GM12878 (cell line): ENCODE measurements around the gene HSD3B1. TPM values are rescaled to one million over a fixed set of nuclear protein-coding genes. Genes with fewer than 3 reads are reported as not detected.

Experiments
- ATAC-seq: fragments of 200-7000 bp; cut with Tn5 transposase; 3 replicates; pipeline ENCODE4 v1.9.1; 2020; ENCODE audit warnings: mild to moderate bottlenecking, moderate library complexity
- BruUV-seq: library from RNA; stranded (reverse); fragments of 400-500 nt; replicated peaks from 2 replicates; lab custom pipeline; 2021; lab: Mats Ljungman, UMichigan
- CTCF ChIA-PET: fragments of 300-600 bp; sonication (Branson Sonifier 250); formaldehyde crosslinking; extraction: SDS; loops from one replicate; lab custom pipeline; 2021; ENCODE audit warnings: inconsistent platforms; lab: Yijun Ruan, JAX
- POLR2A ChIA-PET: fragments of 350-600 bp; formaldehyde crosslinking; extraction: SDS; loops from one replicate; lab custom pipeline; 2021; ENCODE audit warnings: inconsistent platforms; lab: Charles Lee
- RAD21 ChIA-PET: fragments of 300-600 bp; sonication (Branson Sonifier 250); formaldehyde crosslinking; loops from one replicate; lab custom pipeline; 2023; ENCODE audit warnings: antibody characterized with exemption; ENCODE audit not compliant: unreplicated experiment; lab: Charles Lee
- SMC1A ChIA-PET: fragments of 300-600 bp; sonication (Branson Sonifier 250); formaldehyde crosslinking; loops from one replicate; lab custom pipeline; 2023; ENCODE audit not compliant: unreplicated experiment, uncharacterized antibody; lab: Charles Lee
- DNase-seq: peaks from one replicate; pipeline ENCODE4 v3.0.0-alpha.2; 2011; ENCODE audit warnings: low read depth, low spot score
- FAIRE-seq: peaks from 3 replicates; lab custom pipeline; 2011; peaks lifted over from hg19 to GRCh38; lab: Jason Lieb, UNC
- H2AFZ ChIP-seq: 2 replicates; pipeline ENCODE4 v1.6.0; 2011; ENCODE audit warnings: low read depth, low read length, control low read depth; ENCODE audit not compliant: control insufficient read depth
- H3K27ac ChIP-seq: 2 replicates; pipeline ENCODE4 v1.5.1; 2011; ENCODE audit warnings: control low read depth; ENCODE audit not compliant: control insufficient read depth, insufficient read depth
- H3K27me3 ChIP-seq, 2 experiments: replicated peaks in 1 of 2; 2 replicates each; pipeline versions ENCODE4 v1.6.0 to v1.6.1; 2011; ENCODE audit warnings: low read length in 1 of 2; ENCODE audit not compliant: control insufficient read depth in 2 of 2, insufficient read depth in 2 of 2
- H3K36me3 ChIP-seq, 2 experiments: 2 replicates each; pipeline ENCODE4 v1.5.1; 2011; ENCODE audit warnings: low read length in 1 of 2; ENCODE audit not compliant: control insufficient read depth in 2 of 2, insufficient read depth in 2 of 2
- H3K4me1 ChIP-seq: 2 replicates; pipeline ENCODE4 v1.6.1; 2011; ENCODE audit warnings: mild to moderate bottlenecking, low read length, moderate library complexity, mixed read lengths; ENCODE audit not compliant: control insufficient read depth, insufficient read depth
- H3K4me2 ChIP-seq: 2 replicates; pipeline ENCODE4 v1.6.0; 2011; ENCODE audit warnings: control low read depth; ENCODE audit not compliant: control insufficient read depth, insufficient read depth
- H3K4me3 ChIP-seq: fragments of 200-600 bp; sonication (generic); 2 replicates; pipeline ENCODE4 v1.5.1; 2016
- H3K79me2 ChIP-seq: 2 replicates; pipeline ENCODE4 v1.6.0; 2011; ENCODE audit warnings: low read length; ENCODE audit not compliant: control insufficient read depth, insufficient read depth
- H3K9ac ChIP-seq: 2 replicates; pipeline ENCODE4 v1.8.0; 2011; ENCODE audit warnings: low read length, control low read depth, mixed read lengths; ENCODE audit not compliant: control insufficient read depth, insufficient read depth
- H3K9me3 ChIP-seq: replicated peaks from 3 replicates; pipeline ENCODE4 v1.5.1; 2011; ENCODE audit warnings: mild to moderate bottlenecking, low read length; ENCODE audit not compliant: control insufficient read depth, insufficient read depth
- H4K20me1 ChIP-seq: 2 replicates; pipeline ENCODE4 v1.6.0; 2011; ENCODE audit not compliant: control insufficient read depth, insufficient read depth
- CEBPB ChIP-seq, 2 experiments: fragments of 150-350 bp in 1 of 2; IDR thresholded peaks; 2 replicates each; pipeline ENCODE4 v1.6.1; 2012 to 2014; ENCODE audit warnings: low read depth in 2 of 2, low read length in 2 of 2, borderline replicate concordance in 1 of 2, inconsistent platforms in 1 of 2
- CTCF ChIP-seq, 3 experiments: IDR thresholded peaks in 2 of 3; conservative IDR thresholded peaks in 1 of 3; 2 replicates each; pipeline ENCODE4 v1.5.1; 2011; ENCODE audit warnings: low read depth in 3 of 3, low read length in 3 of 3, mild to moderate bottlenecking in 3 of 3, control low read depth in 2 of 3, moderate library complexity in 2 of 3, inconsistent platforms in 1 of 3, mixed read lengths in 1 of 3; ENCODE audit not compliant: control insufficient read depth in 2 of 3, insufficient read depth in 1 of 3; ENCODE audit errors: extremely low read depth in 1 of 3
- ETV6 ChIP-seq, 2 experiments: fragments of 450-650 bp in 1 of 2; IDR thresholded peaks in 1 of 2; conservative IDR thresholded peaks in 1 of 2; 2 replicates each; pipeline ENCODE4 v1.6.1; 2014; ENCODE audit warnings: antibody characterized with exemption in 1 of 2, borderline replicate concordance in 1 of 2, low read depth in 1 of 2, mild to moderate bottlenecking in 1 of 2, moderate library complexity in 1 of 2
- FOXK2 ChIP-seq: fragments of 450-650 bp; IDR thresholded peaks from 2 replicates; pipeline ENCODE4 v1.6.1; 2017; ENCODE audit warnings: mild to moderate bottlenecking, moderate library complexity
- IRF5 ChIP-seq: fragments of 450-650 bp; IDR thresholded peaks from 2 replicates; pipeline ENCODE4 v1.6.1; 2017; ENCODE audit warnings: borderline replicate concordance
- KLF5 ChIP-seq: fragments of 450-650 bp; IDR thresholded peaks from 2 replicates; pipeline ENCODE4 v1.6.1; 2014; ENCODE audit warnings: mild to moderate bottlenecking; ENCODE audit not compliant: partially characterized antibody
- MYB ChIP-seq: fragments of 150-350 bp; IDR thresholded peaks from 2 replicates; pipeline ENCODE4 v1.6.1; 2014; ENCODE audit warnings: mild to moderate bottlenecking, low read depth, low read length, borderline replicate concordance
- PBX3 ChIP-seq: IDR thresholded peaks from 2 replicates; pipeline ENCODE4 v1.6.1; 2011; ENCODE audit warnings: mild to moderate bottlenecking, low read depth, low read length, moderate library complexity; ENCODE audit not compliant: insufficient replicate concordance
- PKNOX1 ChIP-seq: fragments of 450-650 bp; IDR thresholded peaks from 2 replicates; pipeline ENCODE4 v1.6.1; 2016; ENCODE audit warnings: mild to moderate bottlenecking
- RAD51 ChIP-seq: fragments of 450-650 bp; IDR thresholded peaks from 2 replicates; pipeline ENCODE4 v1.6.1; 2016; ENCODE audit warnings: moderate library complexity, mild to moderate bottlenecking, inconsistent platforms
- TCF3 ChIP-seq: IDR thresholded peaks from 2 replicates; pipeline ENCODE4 v1.6.1; 2012; ENCODE audit warnings: low read depth, mild to moderate bottlenecking, low read length, borderline replicate concordance; ENCODE audit not compliant: insufficient read depth
- TCF7 ChIP-seq: IDR thresholded peaks from 2 replicates; pipeline ENCODE4 v1.6.1; 2014; ENCODE audit warnings: antibody characterized with exemption, borderline replicate concordance
- ZNF217 ChIP-seq: fragments of 450-650 bp; IDR thresholded peaks from 2 replicates; pipeline ENCODE4 v1.6.1; 2017; ENCODE audit warnings: antibody characterized with exemption, mild to moderate bottlenecking
- WGBS: methylation state at CpG from one replicate; pipeline ENCODE4 v1.1.6; 2016; ENCODE audit warnings: low lambda C conversion rate; ENCODE audit not compliant: insufficient replicate concordance, insufficient coverage; ENCODE audit errors: missing lambda C conversion rate; 5-methylcytosine and 5-hydroxymethylcytosine counted together
- in situ Hi-C: fragments of 300-500 bp; cut with MboI; formaldehyde crosslinking; loops from 9 replicates; pipeline ENCODE4 v1.14.3; 2018; ENCODE audit warnings: mixed read lengths
- intact Hi-C: fragments of 100-400 bp; cut with micrococcal nuclease; formaldehyde crosslinking; loops from one replicate; pipeline ENCODE4 v1.14.2; 2022; ENCODE audit not compliant: unreplicated experiment
- polyA plus RNA-seq, 11 experiments: library from polyadenylated mRNA; depleted of rRNA in 4 of 11; unstranded in 6 of 11; stranded (reverse) in 5 of 11; fragments of >200 nt; fragmentation: Nextera tagmentation in 4 of 11; fragmentation: Illumina TruSeq in 1 of 11; extraction: Ambion mirVana in 4 of 11; extraction: Trizol in 1 of 11; gene quantifications; 1 replicate in 1 of 11; 2 replicates in 10 of 11; pipeline versions ENCODE4 v1.2.1 to v1.2.3, GENCODE V29; 2011 to 2016; ENCODE audit warnings: inconsistent platforms in 2 of 11, missing spikeins in 2 of 11, low read depth in 1 of 11
- total RNA-seq, 4 experiments: library from RNA; depleted of rRNA in 3 of 4; stranded (reverse); fragments of >200 nt in 3 of 4; fragmentation: Illumina TruSeq in 1 of 4; extraction: Trizol in 1 of 4; gene quantifications; 2 replicates each; pipeline versions ENCODE4 v1.2.1 to v1.2.3, GENCODE V29; 2013 to 2021
- TF ChIP-seq, protein P1 (sequence below): IDR thresholded peaks from 2 replicates; pipeline ENCODE4 v1.6.1; 2011; ENCODE audit warnings: low read depth, low read length, improper control_type of control experiment, borderline replicate concordance
- TF ChIP-seq, protein P2 (sequence below): IDR thresholded peaks from 2 replicates; pipeline ENCODE4 v1.6.1; 2011; ENCODE audit warnings: borderline replicate concordance, low read depth, mild to moderate bottlenecking, moderate library complexity, mixed read lengths, low read length; ENCODE audit not compliant: insufficient read depth; ENCODE audit errors: extremely low read length

The HSD3B1 gene
- total and polyA plus RNA-seq, 10 of the 15 experiments (the other 5 are each of a cell fraction or from before 2014, with no cell fraction given): not detected

GRCh38 chr1:119466445-119466844, 40.6 kb upstream of the HSD3B1 start:
- SMC1A ChIA-PET: no interaction called here
- BruUV-seq: no TSS peak
- no peak overlapping the region for H3K4me2 ChIP-seq
- DNase-seq (no peak), FAIRE-seq (no peak), ATAC-seq (no peak)
- H2AFZ ChIP-seq: no peak overlapping the region
- intact Hi-C loops (no loop called here), in situ Hi-C loops (no loop called here)
- CTCF ChIA-PET: interaction anchor here (1.0 kb wide), 1 partner anchor 10 kb away, joined by 4 read pairs; no protein-coding TSS in a partner anchor
- RAD21 ChIA-PET: no interaction called here
- no peaks in the 10 kb centered on the region for H3K36me3 ChIP-seq
- H3K4me3 ChIP-seq: no peak overlapping the region
- no peaks in the 10 kb centered on the region for H3K4me1 ChIP-seq
- no peak for TF ChIP-seq PKNOX1
- no peak for TF ChIP-seq TCF7
- TF ChIP-seq FOXK2: no peak
- TF ChIP-seq ETV6 (conservative IDR thresholded peaks at IDR 0.05 in 1 of 2, IDR thresholded peaks at IDR 0.05 in 1 of 2; ENCODE audit: borderline replicate concordance in 1 of 2, low read depth in 1 of 2): no peak
- TF ChIP-seq PBX3: no peak
- TF ChIP-seq CTCF (IDR thresholded peaks at IDR 0.05 in 2 of 3, conservative IDR thresholded peaks at IDR 0.05 in 1 of 3; ENCODE audit: control insufficient read depth in 2 of 3, extremely low read depth in 1 of 3, insufficient read depth in 1 of 3, low read depth in 3 of 3, low read length in 3 of 3): no peak
- no peak for TF ChIP-seq CEBPB (IDR thresholded peaks at IDR 0.05; ENCODE audit: borderline replicate concordance in 1 of 2, low read depth in 2 of 2, low read length in 2 of 2)
- no peak for TF ChIP-seq ZNF217
- TF ChIP-seq TCF3: no peak
- TF ChIP-seq MYB: no peak
- TF ChIP-seq, protein P1, sequence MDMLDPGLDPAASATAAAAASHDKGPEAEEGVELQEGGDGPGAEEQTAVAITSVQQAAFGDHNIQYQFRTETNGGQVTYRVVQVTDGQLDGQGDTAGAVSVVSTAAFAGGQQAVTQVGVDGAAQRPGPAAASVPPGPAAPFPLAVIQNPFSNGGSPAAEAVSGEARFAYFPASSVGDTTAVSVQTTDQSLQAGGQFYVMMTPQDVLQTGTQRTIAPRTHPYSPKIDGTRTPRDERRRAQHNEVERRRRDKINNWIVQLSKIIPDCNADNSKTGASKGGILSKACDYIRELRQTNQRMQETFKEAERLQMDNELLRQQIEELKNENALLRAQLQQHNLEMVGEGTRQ: no peak
- no peak for TF ChIP-seq KLF5
- no peak for TF ChIP-seq RAD51
- TF ChIP-seq, protein P2, sequence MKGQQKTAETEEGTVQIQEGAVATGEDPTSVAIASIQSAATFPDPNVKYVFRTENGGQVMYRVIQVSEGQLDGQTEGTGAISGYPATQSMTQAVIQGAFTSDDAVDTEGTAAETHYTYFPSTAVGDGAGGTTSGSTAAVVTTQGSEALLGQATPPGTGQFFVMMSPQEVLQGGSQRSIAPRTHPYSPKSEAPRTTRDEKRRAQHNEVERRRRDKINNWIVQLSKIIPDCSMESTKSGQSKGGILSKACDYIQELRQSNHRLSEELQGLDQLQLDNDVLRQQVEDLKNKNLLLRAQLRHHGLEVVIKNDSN: no peak
- TF ChIP-seq IRF5: no peak
- no peak overlapping the region for H3K27ac ChIP-seq
- no peak overlapping the region for H3K9ac ChIP-seq
- 10% methylated on average over 2 of the region's 2 CpGs for WGBS
- no peaks in the 10 kb centered on the region for H4K20me1 ChIP-seq
- H3K9me3 ChIP-seq: no peaks in the 10 kb centered on the region
- H3K27me3 ChIP-seq: no peaks in the 10 kb centered on the region
- no peaks in the 10 kb centered on the region for H3K79me2 ChIP-seq
- POLR2A ChIA-PET: no interaction called here
